Caco-2 (cell line): ENCODE data around the gene SLC52A3. TPM values are rescaled to one million over a fixed set of nuclear protein-coding genes. Genes with fewer than 3 reads are reported as not detected.

Source experiments
- BruUV-seq: library from RNA; stranded (reverse); fragments of 400-500 nt; replicated peaks from 2 replicates; lab custom pipeline; 2021; lab: Mats Ljungman, UMichigan
- CTCF ChIA-PET: fragments of 300-600 bp; sonication (Branson Sonifier 250); formaldehyde crosslinking; loops from one replicate; lab custom pipeline; 2022; ENCODE audit warnings: antibody characterized with exemption; lab: Charles Lee
- POLR2A ChIA-PET: fragments of 300-600 bp; sonication (Branson Sonifier 250); formaldehyde crosslinking; loops from one replicate; lab custom pipeline; 2022; ENCODE audit warnings: antibody characterized with exemption; lab: Charles Lee
- DNase-seq, 2 experiments: peaks; one replicate each; pipeline versions ENCODE4 v3.0.0 to v3.0.0-alpha.2; 2020 to 2022
- H3K27me3 ChIP-seq: replicated peaks from 2 replicates; pipeline ENCODE4 v1.6.0; 2011; ENCODE audit warnings: low read length; ENCODE audit not compliant: control insufficient read depth, insufficient read depth
- H3K36me3 ChIP-seq: 2 replicates; pipeline ENCODE4 v1.5.1; 2011; ENCODE audit warnings: low read length; ENCODE audit not compliant: control insufficient read depth, insufficient read depth
- H3K4me1 ChIP-seq: fragments of 250-450 bp; sonication (Bioruptor Pico); 2 replicates; pipeline ENCODE4 v1.5.1; 2020; ENCODE audit warnings: mild to moderate bottlenecking
- H3K4me3 ChIP-seq: 2 replicates; pipeline ENCODE4 v1.5.1; 2011; ENCODE audit warnings: low read depth, mild to moderate bottlenecking, control low read depth, low read length
- H3K9me3 ChIP-seq: fragments of 250-450 bp; sonication (Bioruptor Pico); 2 replicates; pipeline ENCODE4 v1.5.1; 2020; ENCODE audit warnings: mild to moderate bottlenecking, moderate library complexity
- H3K27ac Mint-ChIP-seq: one replicate; pipeline ENCODE4 v1.8.0; 2022; ENCODE audit warnings: mixed read lengths; ENCODE audit not compliant: unreplicated experiment
- H3K27me3 Mint-ChIP-seq: one replicate; pipeline ENCODE4 v1.8.0; 2022; ENCODE audit warnings: mixed read lengths; ENCODE audit not compliant: insufficient read depth, unreplicated experiment
- H3K36me3 Mint-ChIP-seq: one replicate; pipeline ENCODE4 v1.8.0; 2022; ENCODE audit warnings: mild to moderate bottlenecking, mixed read lengths; ENCODE audit not compliant: insufficient read depth, unreplicated experiment
- H3K4me1 Mint-ChIP-seq: one replicate; pipeline ENCODE4 v1.8.0; 2022; ENCODE audit warnings: low read depth, mixed read lengths; ENCODE audit not compliant: unreplicated experiment
- H3K4me3 Mint-ChIP-seq: one replicate; pipeline ENCODE4 v1.8.0; 2022; ENCODE audit warnings: mild to moderate bottlenecking, moderate library complexity, mixed read lengths; ENCODE audit not compliant: unreplicated experiment
- H3K9me3 Mint-ChIP-seq: one replicate; pipeline ENCODE4 v1.8.0; 2022; ENCODE audit warnings: mixed read lengths; ENCODE audit not compliant: unreplicated experiment
- intact Hi-C: fragments of 100-400 bp; cut with micrococcal nuclease; formaldehyde crosslinking; loops from one replicate; pipeline ENCODE4 v1.10.0; 2022; ENCODE audit not compliant: unreplicated experiment
- total RNA-seq: library from RNA; stranded (reverse); gene quantifications from 2 replicates; pipeline ENCODE4 v1.2.3, GENCODE V29; 2022
- TF ChIP-seq, protein P1 (sequence below), 2 experiments: fragments of 200-600 bp in 1 of 2; IDR thresholded peaks; 1 replicate in 1 of 2; 2 replicates in 1 of 2; pipeline versions ENCODE4 v1.5.1 to v1.8.0; 2011 to 2022; ENCODE audit warnings: antibody characterized with exemption in 1 of 2, control low read depth in 1 of 2, inconsistent platforms in 1 of 2, low read depth in 1 of 2, low read length in 1 of 2, mild to moderate bottlenecking in 1 of 2, moderate library complexity in 1 of 2; ENCODE audit not compliant: insufficient read depth in 1 of 2, severe bottlenecking in 1 of 2, unreplicated experiment in 1 of 2

The SLC52A3 gene
- total RNA-seq, 1 experiment from 2014 or later: 0.50 TPM

- H3K4me3 ChIP-seq: no peak overlapping the region
- TF ChIP-seq, protein P1, sequence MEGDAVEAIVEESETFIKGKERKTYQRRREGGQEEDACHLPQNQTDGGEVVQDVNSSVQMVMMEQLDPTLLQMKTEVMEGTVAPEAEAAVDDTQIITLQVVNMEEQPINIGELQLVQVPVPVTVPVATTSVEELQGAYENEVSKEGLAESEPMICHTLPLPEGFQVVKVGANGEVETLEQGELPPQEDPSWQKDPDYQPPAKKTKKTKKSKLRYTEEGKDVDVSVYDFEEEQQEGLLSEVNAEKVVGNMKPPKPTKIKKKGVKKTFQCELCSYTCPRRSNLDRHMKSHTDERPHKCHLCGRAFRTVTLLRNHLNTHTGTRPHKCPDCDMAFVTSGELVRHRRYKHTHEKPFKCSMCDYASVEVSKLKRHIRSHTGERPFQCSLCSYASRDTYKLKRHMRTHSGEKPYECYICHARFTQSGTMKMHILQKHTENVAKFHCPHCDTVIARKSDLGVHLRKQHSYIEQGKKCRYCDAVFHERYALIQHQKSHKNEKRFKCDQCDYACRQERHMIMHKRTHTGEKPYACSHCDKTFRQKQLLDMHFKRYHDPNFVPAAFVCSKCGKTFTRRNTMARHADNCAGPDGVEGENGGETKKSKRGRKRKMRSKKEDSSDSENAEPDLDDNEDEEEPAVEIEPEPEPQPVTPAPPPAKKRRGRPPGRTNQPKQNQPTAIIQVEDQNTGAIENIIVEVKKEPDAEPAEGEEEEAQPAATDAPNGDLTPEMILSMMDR (IDR thresholded peaks at IDR 0.05; ENCODE audit: insufficient read depth in 1 of 2, low read depth in 1 of 2, low read length in 1 of 2, severe bottlenecking in 1 of 2, unreplicated experiment in 1 of 2): no peak
- H3K4me1 ChIP-seq: no peaks in the 10 kb centered on the region
- no peak overlapping the region for H3K4me3 Mint-ChIP-seq
- POLR2A ChIA-PET: no interaction called here
- no peaks in the 10 kb centered on the region for H3K36me3 ChIP-seq
- CTCF ChIA-PET: no interaction called here
- peaks cover 9% of the 10 kb centered on the region for H3K27me3 Mint-ChIP-seq
- no peaks in the 10 kb centered on the region for H3K9me3 Mint-ChIP-seq
- peaks cover 9% of the 10 kb centered on the region for H3K9me3 ChIP-seq
- H3K27me3 ChIP-seq: no peaks in the 10 kb centered on the region
- no peak overlapping the region for H3K27ac Mint-ChIP-seq
- no TSS peak for BruUV-seq
- intact Hi-C loops: no loop called here
- DNase-seq: no peak
- H3K4me1 Mint-ChIP-seq: no peaks in the 10 kb centered on the region
- H3K36me3 Mint-ChIP-seq: no peaks in the 10 kb centered on the region
Observed at GRCh38 chr20:717271-717670, 51.0 kb downstream of the SLC52A3 start.

- POLR2A ChIA-PET: no interaction called here
- Mint-ChIP-seq H3K27ac (no peak overlapping the region), H3K9me3 (peaks cover 2% of the 10 kb centered on the region), H3K4me1 (no peaks in the 10 kb centered on the region), H3K27me3 (peaks cover 3% of the 10 kb centered on the region), H3K36me3 (no peaks in the 10 kb centered on the region), H3K4me3 (no peak overlapping the region)
- H3K4me3 ChIP-seq: no peak overlapping the region
- CTCF ChIA-PET: no interaction called here
- BruUV-seq: no TSS peak
- peaks cover 9% of the 10 kb centered on the region for H3K9me3 ChIP-seq
- TF ChIP-seq, protein P1 (IDR thresholded peaks at IDR 0.05; ENCODE audit: insufficient read depth in 1 of 2, low read depth in 1 of 2, low read length in 1 of 2, severe bottlenecking in 1 of 2, unreplicated experiment in 1 of 2): no peak
- H3K27me3 ChIP-seq: no peaks in the 10 kb centered on the region
- H3K36me3 ChIP-seq: no peaks in the 10 kb centered on the region
- intact Hi-C loops: no loop called here
- no peaks in the 10 kb centered on the region for H3K4me1 ChIP-seq
- no peak for DNase-seq
Observed at GRCh38 chr20:714453-714852, 53.8 kb downstream of the SLC52A3 start.

GRCh38 chr20:711576-711975, 56.7 kb downstream of the SLC52A3 start:
- intact Hi-C loops: no loop called here
- TF ChIP-seq, protein P1 (IDR thresholded peaks at IDR 0.05; ENCODE audit: insufficient read depth in 1 of 2, low read depth in 1 of 2, low read length in 1 of 2, severe bottlenecking in 1 of 2, unreplicated experiment in 1 of 2): no peak
- H3K36me3 ChIP-seq: no peaks in the 10 kb centered on the region
- CTCF ChIA-PET: no interaction called here
- peaks cover 18% of the 10 kb centered on the region for H3K9me3 ChIP-seq
- H3K27me3 ChIP-seq: no peaks in the 10 kb centered on the region
- no peak overlapping the region for H3K27ac Mint-ChIP-seq
- BruUV-seq: no TSS peak
- H3K4me1 ChIP-seq: no peaks in the 10 kb centered on the region
- no peak overlapping the region for H3K4me3 Mint-ChIP-seq
- DNase-seq: no peak
- POLR2A ChIA-PET: no interaction called here
- no peaks in the 10 kb centered on the region for H3K4me1 Mint-ChIP-seq
- no peaks in the 10 kb centered on the region for H3K36me3 Mint-ChIP-seq
- H3K4me3 ChIP-seq: no peak overlapping the region
- H3K9me3 Mint-ChIP-seq: peaks cover 12% of the 10 kb centered on the region
- peaks cover 4% of the 10 kb centered on the region for H3K27me3 Mint-ChIP-seq
